ELR (cell line): ENCODE results near the gene SIRPB1.
"Not testable (repeated sequence)": the region's sequence is repeated elsewhere in the genome, so short reads cannot be mapped to it uniquely, and the experiment has no call there.

Experiments
- DNase-seq: peaks from one replicate; pipeline ENCODE4 v3.0.0-alpha.2; 2015; ENCODE audit warnings: low read depth

The SIRPB1 gene

GRCh38 chr20:1636621-1637020 lies 16.8 kb upstream of the SIRPB1 start:
- no peak for DNase-seq

GRCh38 chr20:1635291-1635979 lies 15.6 kb upstream of the SIRPB1 start:
- DNase-seq = no peak

GRCh38 chr20:1633535-1633934 lies 13.7 kb upstream of the SIRPB1 start:
- no peak for DNase-seq

- DNase-seq = no peak
These were observed 12.4 kb upstream of the SIRPB1 start for GRCh38 chr20:1632178-1632577.

- no peak for DNase-seq
These were observed 11.7 kb upstream of the SIRPB1 start for GRCh38 chr20:1631309-1632151.

GRCh38 chr20:1630186-1630585 lies 10.4 kb upstream of the SIRPB1 start:
- no peak for DNase-seq

GRCh38 chr20:1629321-1629720 lies 9.5 kb upstream of the SIRPB1 start:
- no peak for DNase-seq

- DNase-seq = no peak
These were observed 8.8 kb upstream of the SIRPB1 start for GRCh38 chr20:1628621-1629020.

GRCh38 chr20:1627200-1627550 lies 7.4 kb upstream of the SIRPB1 start:
- no peak for DNase-seq

GRCh38 chr20:1626528-1627199 lies 6.9 kb upstream of the SIRPB1 start:
- DNase-seq = no peak

- DNase-seq = no peak
These were observed 5.4 kb upstream of the SIRPB1 start for GRCh38 chr20:1625083-1625690.

- no peak for DNase-seq
These were observed 3.8 kb upstream of the SIRPB1 start for GRCh38 chr20:1623501-1624205.

- no peak for DNase-seq
These were observed 2.6 kb upstream of the SIRPB1 start for GRCh38 chr20:1622450-1622849.

GRCh38 chr20:1621316-1621715 lies 1.5 kb upstream of the SIRPB1 start:
- no peak for DNase-seq

- no peak for DNase-seq
These were observed 762 bp downstream of the SIRPB1 start for GRCh38 chr20:1618954-1619540.

- no peak for DNase-seq
These were observed 1.3 kb downstream of the SIRPB1 start for GRCh38 chr20:1618479-1618878.

GRCh38 chr20:1616858-1617434 lies 2.9 kb downstream of the SIRPB1 start:
- DNase-seq = no peak

GRCh38 chr20:1610404-1610803 lies 9.4 kb downstream of the SIRPB1 start:
- not testable (repeated sequence) for DNase-seq

- not testable (repeated sequence) for DNase-seq
These were observed 11.0 kb downstream of the SIRPB1 start for GRCh38 chr20:1608678-1609347.

GRCh38 chr20:1600736-1601135 lies 19.1 kb downstream of the SIRPB1 start:
- no peak for DNase-seq

GRCh38 chr20:1595333-1595732 lies 24.5 kb downstream of the SIRPB1 start:
- no peak for DNase-seq
